ENCODE data around the gene TFIP11.

Gene TFIP11

GRCh38 chr22:26544489-26544888 is 32.2 kb upstream of the TFIP11 start:
- in situ Hi-C loops (cut with MboI; ENCODE audit: low sequenced_read_pairs, unreplicated experiment) = no loop called here
- TF ChIP-seq CTCF (IDR thresholded peaks at IDR 0.05; ENCODE audit: borderline replicate concordance, control extremely low read depth, extremely low read depth, insufficient read depth, missing control alignments) = no peak
- DNase-seq (ENCODE audit: low spot score) = no peak

- in situ Hi-C loops (cut with MboI; ENCODE audit: low sequenced_read_pairs, unreplicated experiment) = no loop called here
- DNase-seq (ENCODE audit: low spot score) = no peak
- TF ChIP-seq CTCF (IDR thresholded peaks at IDR 0.05; ENCODE audit: borderline replicate concordance, control extremely low read depth, extremely low read depth, insufficient read depth, missing control alignments) = no peak
Observed at GRCh38 chr22:26542831-26543230, 30.6 kb upstream of the TFIP11 start.

GRCh38 chr22:26541167-26541819 is 29.0 kb upstream of the TFIP11 start:
- no peak for DNase-seq (ENCODE audit: low spot score)
- in situ Hi-C loops (cut with MboI; ENCODE audit: low sequenced_read_pairs, unreplicated experiment) = no loop called here
- TF ChIP-seq CTCF (IDR thresholded peaks at IDR 0.05; ENCODE audit: borderline replicate concordance, control extremely low read depth, extremely low read depth, insufficient read depth, missing control alignments) = no peak

- DNase-seq (ENCODE audit: low spot score) = no peak
- in situ Hi-C loops (cut with MboI; ENCODE audit: low sequenced_read_pairs, unreplicated experiment) = no loop called here
- TF ChIP-seq CTCF (IDR thresholded peaks at IDR 0.05; ENCODE audit: borderline replicate concordance, control extremely low read depth, extremely low read depth, insufficient read depth, missing control alignments) = no peak
Observed at GRCh38 chr22:26540119-26540518, 27.8 kb upstream of the TFIP11 start.

GRCh38 chr22:26536762-26537134 is 24.5 kb upstream of the TFIP11 start:
- TF ChIP-seq CTCF (IDR thresholded peaks at IDR 0.05; ENCODE audit: borderline replicate concordance, control extremely low read depth, extremely low read depth, insufficient read depth, missing control alignments) = no peak
- DNase-seq (ENCODE audit: low spot score) = no peak
- in situ Hi-C loops (cut with MboI; ENCODE audit: low sequenced_read_pairs, unreplicated experiment) = no loop called here

- no peak for TF ChIP-seq CTCF (IDR thresholded peaks at IDR 0.05; ENCODE audit: borderline replicate concordance, control extremely low read depth, extremely low read depth, insufficient read depth, missing control alignments)
- no peak for DNase-seq (ENCODE audit: low spot score)
- in situ Hi-C loops (cut with MboI; ENCODE audit: low sequenced_read_pairs, unreplicated experiment) = no loop called here
Observed at GRCh38 chr22:26536056-26536761, 23.9 kb upstream of the TFIP11 start.

All from GM13976 (cell line).